ENCODE data around the gene DCAKD. TPM values are rescaled to one million over a fixed set of nuclear protein-coding genes. Genes with fewer than 3 reads are reported as not detected.

Gene DCAKD
- total RNA-seq, 2 donors from 2014 or later, result 37.3 to 46.1 TPM

GRCh38 chr17:45018514-45018847 lies 33.0 kb downstream of the DCAKD start:
- no peak for TF ChIP-seq CTCF (IDR thresholded peaks at IDR 0.05)
- DNase-seq (ENCODE audit: low spot score), result no peak
- peaks cover 0 to 45% of the 10 kb centered on the region in 2 donors for H3K4me1 ChIP-seq
- H3K36me3 ChIP-seq, result no peaks in the 10 kb centered on the region
- H3K9me3 ChIP-seq, result no peaks in the 10 kb centered on the region
- no peaks in the 10 kb centered on the region for H3K27me3 ChIP-seq
- peak overlapping the region; percentile 26 to 59 for H3K27ac ChIP-seq
- peak overlapping the region in 1 of 2 donors; percentile 63 for H3K4me3 ChIP-seq

- H3K27me3 ChIP-seq, result no peaks in the 10 kb centered on the region
- no peak overlapping the region for H3K4me3 ChIP-seq
- no peak overlapping the region for H3K27ac ChIP-seq
- no peaks in the 10 kb centered on the region for H3K36me3 ChIP-seq
- H3K9me3 ChIP-seq, result no peaks in the 10 kb centered on the region
- TF ChIP-seq CTCF (IDR thresholded peaks at IDR 0.05), result peak in 1 of 2 donors; percentile 10
- DNase-seq (ENCODE audit: low spot score), result no peak
- H3K4me1 ChIP-seq, result peaks cover 0 to 46% of the 10 kb centered on the region in 2 donors
Observed at GRCh38 chr17:45016823-45017222, 34.6 kb downstream of the DCAKD start.

- no peak for TF ChIP-seq CTCF (IDR thresholded peaks at IDR 0.05)
- peaks cover 0 to 40% of the 10 kb centered on the region in 2 donors for H3K4me1 ChIP-seq
- H3K9me3 ChIP-seq, result no peaks in the 10 kb centered on the region
- H3K36me3 ChIP-seq, result no peaks in the 10 kb centered on the region
- H3K27me3 ChIP-seq, result no peaks in the 10 kb centered on the region
- no peak overlapping the region for H3K4me3 ChIP-seq
- DNase-seq (ENCODE audit: low spot score), result no peak
- no peak overlapping the region for H3K27ac ChIP-seq
Observed at GRCh38 chr17:45016237-45016636, 35.2 kb downstream of the DCAKD start.

GRCh38 chr17:45013021-45013997 lies 38.1 kb downstream of the DCAKD start:
- TF ChIP-seq CTCF (IDR thresholded peaks at IDR 0.05), result no peak
- peak overlapping the region in 1 of 2 donors; percentile 10 for H3K27ac ChIP-seq
- peak; percentile 63 for DNase-seq (ENCODE audit: low spot score)

GRCh38 chr17:45011767-45012166 lies 39.7 kb downstream of the DCAKD start:
- Histone ChIP-seq H3K27me3 (no peaks in the 10 kb centered on the region), H3K4me3 (no peak overlapping the region), H3K9me3 (no peaks in the 10 kb centered on the region), H3K4me1 (peaks cover 0 to 9% of the 10 kb centered on the region in 2 donors), H3K27ac (no peak overlapping the region), H3K36me3 (no peaks in the 10 kb centered on the region)
- no peak for DNase-seq (ENCODE audit: low spot score)
- no peak for TF ChIP-seq CTCF (IDR thresholded peaks at IDR 0.05)

More at GRCh38 chr17:45013021-45013997, 38.1 kb downstream of the DCAKD start:
- no peaks in the 10 kb centered on the region for H3K9me3 ChIP-seq
- peaks cover 0 to 14% of the 10 kb centered on the region in 2 donors for H3K4me1 ChIP-seq
- no peaks in the 10 kb centered on the region for H3K36me3 ChIP-seq
- no peaks in the 10 kb centered on the region for H3K27me3 ChIP-seq
- H3K4me3 ChIP-seq, result no peak overlapping the region
